ENCODE measurements around the gene EXOC3L2. TPM values are rescaled to one million over a fixed set of nuclear protein-coding genes. Genes with fewer than 3 reads are reported as not detected.

Gene EXOC3L2
- total RNA-seq, 2 experiments from 2014 or later, result not detected

- Mint-ChIP-seq H3K27ac (no peak overlapping the region), H3K4me1 (ENCODE audit: low read depth) (no peaks in the 10 kb centered on the region), H3K27me3 (peaks cover 16% of the 10 kb centered on the region), H3K9me3 (no peaks in the 10 kb centered on the region), H3K36me3 (ENCODE audit: low read depth) (no peaks in the 10 kb centered on the region), H3K4me3 (no peak overlapping the region)
- POLR2A ChIA-PET, result no interaction called here
- TF ChIP-seq CTCF (IDR thresholded peaks at IDR 0.05), result no peak
- CTCF ChIA-PET, result no interaction called here
- intact Hi-C loops (cut with micrococcal nuclease), result no loop called here
- ATAC-seq, result no peak
- DNase-seq, result no peak
Observed at GRCh38 chr19:45224645-45225044, 20.6 kb downstream of the EXOC3L2 start.

- Mint-ChIP-seq H3K4me3 (no peak overlapping the region), H3K27ac (no peak overlapping the region), H3K27me3 (peaks cover 20% of the 10 kb centered on the region), H3K9me3 (no peaks in the 10 kb centered on the region), H3K4me1 (ENCODE audit: low read depth) (no peaks in the 10 kb centered on the region), H3K36me3 (ENCODE audit: low read depth) (no peaks in the 10 kb centered on the region)
- intact Hi-C loops (cut with micrococcal nuclease), result no loop called here
- ATAC-seq (no peak), DNase-seq (no peak)
- no peak for TF ChIP-seq CTCF (IDR thresholded peaks at IDR 0.05)
- CTCF ChIA-PET, result no interaction called here
- POLR2A ChIA-PET, result no interaction called here
Observed at GRCh38 chr19:45223879-45224278, 21.3 kb downstream of the EXOC3L2 start.

GRCh38 chr19:45222724-45223123 is 22.5 kb downstream of the EXOC3L2 start:
- no peak overlapping the region for H3K4me3 Mint-ChIP-seq
- ATAC-seq, result no peak

GRCh38 chr19:45218911-45219743 is 26.1 kb downstream of the EXOC3L2 start:
- ChIA-PET CTCF (no interaction called here), POLR2A (interaction anchor here (1.4 kb wide), 1 partner anchor 9 kb away, joined by 3 read pairs; no protein-coding TSS in a partner anchor)
- DNase-seq (no peak), ATAC-seq (no peak)
- no peak for TF ChIP-seq CTCF (IDR thresholded peaks at IDR 0.05)
- peaks cover 41% of the 10 kb centered on the region for H3K27me3 Mint-ChIP-seq
- no peak overlapping the region for H3K27ac Mint-ChIP-seq
- H3K4me3 Mint-ChIP-seq, result no peak overlapping the region
- H3K36me3 Mint-ChIP-seq (ENCODE audit: low read depth), result no peaks in the 10 kb centered on the region
- no peaks in the 10 kb centered on the region for H3K9me3 Mint-ChIP-seq
- H3K4me1 Mint-ChIP-seq (ENCODE audit: low read depth), result no peaks in the 10 kb centered on the region
- intact Hi-C loops (cut with micrococcal nuclease), result no loop called here

More at GRCh38 chr19:45222724-45223123, 22.5 kb downstream of the EXOC3L2 start:
- DNase-seq, result no peak
- intact Hi-C loops (cut with micrococcal nuclease), result no loop called here
- CTCF ChIA-PET, result no interaction called here
- Mint-ChIP-seq H3K9me3 (no peaks in the 10 kb centered on the region), H3K27ac (no peak overlapping the region), H3K36me3 (ENCODE audit: low read depth) (no peaks in the 10 kb centered on the region), H3K27me3 (peaks cover 27% of the 10 kb centered on the region), H3K4me1 (ENCODE audit: low read depth) (no peaks in the 10 kb centered on the region)
- TF ChIP-seq CTCF (IDR thresholded peaks at IDR 0.05), result no peak
- POLR2A ChIA-PET, result no interaction called here

GRCh38 chr19:45218426-45218825 is 26.8 kb downstream of the EXOC3L2 start:
- H3K27me3 Mint-ChIP-seq, result peaks cover 40% of the 10 kb centered on the region
- CTCF ChIA-PET, result no interaction called here

More at GRCh38 chr19:45218426-45218825, 26.8 kb downstream of the EXOC3L2 start:
- no peak for TF ChIP-seq CTCF (IDR thresholded peaks at IDR 0.05)
- ATAC-seq (no peak), DNase-seq (no peak)
- H3K4me3 Mint-ChIP-seq, result no peak overlapping the region
- POLR2A ChIA-PET, result no interaction called here
- no peaks in the 10 kb centered on the region for H3K9me3 Mint-ChIP-seq
- H3K36me3 Mint-ChIP-seq (ENCODE audit: low read depth), result no peaks in the 10 kb centered on the region
- intact Hi-C loops (cut with micrococcal nuclease), result no loop called here
- no peaks in the 10 kb centered on the region for H3K4me1 Mint-ChIP-seq (ENCODE audit: low read depth)
- no peak overlapping the region for H3K27ac Mint-ChIP-seq
